Loucy (cell line): ENCODE measurements around the gene ANO1.

Experiments used
- H2AFZ ChIP-seq: fragments of 200-600 bp; sonication (generic); 2 replicates; pipeline ENCODE4 v1.6.0; 2016; ENCODE audit warnings: antibody characterized with exemption, mild to moderate bottlenecking, low read length, moderate library complexity
- H3F3A ChIP-seq: fragments of 200-600 bp; 2 replicates; pipeline ENCODE4 v1.6.0; 2016; ENCODE audit warnings: antibody characterized with exemption, low read depth, mild to moderate bottlenecking
- H3K27me3 ChIP-seq: fragments of 200-600 bp; sonication (generic); 2 replicates; pipeline ENCODE4 v1.6.1; 2014; ENCODE audit warnings: low read length, mild to moderate bottlenecking; ENCODE audit not compliant: insufficient read depth, poor library complexity, severe bottlenecking
- H3K36me3 ChIP-seq: fragments of 200-600 bp; sonication (generic); 2 replicates; pipeline ENCODE4 v1.6.1; 2016; ENCODE audit warnings: low read length; ENCODE audit not compliant: insufficient read depth
- H3K4me1 ChIP-seq: fragments of 200-600 bp; sonication (generic); 2 replicates; pipeline ENCODE4 v1.5.1; 2014; ENCODE audit warnings: low read length, mild to moderate bottlenecking; ENCODE audit not compliant: insufficient read depth, poor library complexity, severe bottlenecking
- H3K4me2 ChIP-seq: fragments of 200-600 bp; sonication (generic); 2 replicates; pipeline ENCODE4 v1.6.0; 2014; ENCODE audit warnings: antibody characterized with exemption, low read length, low read depth, mild to moderate bottlenecking; ENCODE audit not compliant: poor library complexity, severe bottlenecking
- H3K4me3 ChIP-seq: fragments of 200-600 bp; sonication (generic); 2 replicates; pipeline ENCODE4 v1.5.1; 2014; ENCODE audit warnings: low read length, mild to moderate bottlenecking, mixed read lengths; ENCODE audit not compliant: poor library complexity, severe bottlenecking
- H3K79me2 ChIP-seq: fragments of 200-600 bp; sonication (generic); 2 replicates; pipeline ENCODE4 v1.6.1; 2014; ENCODE audit warnings: low read length; ENCODE audit not compliant: insufficient read depth
- H3K9ac ChIP-seq: fragments of 200-600 bp; sonication (generic); 2 replicates; pipeline ENCODE4 v1.6.0; 2014; ENCODE audit warnings: mild to moderate bottlenecking, low read depth, low read length, moderate library complexity; ENCODE audit not compliant: poor library complexity, severe bottlenecking
- H3K9me2 ChIP-seq: fragments of 200-600 bp; sonication (generic); replicated peaks from 2 replicates; pipeline ENCODE4 v1.6.1; 2016; ENCODE audit warnings: low read depth, low read length, mixed read lengths
- H3K9me3 ChIP-seq: fragments of 200-600 bp; sonication (generic); 2 replicates; pipeline ENCODE4 v1.6.1; 2014; ENCODE audit warnings: mild to moderate bottlenecking, antibody characterized with exemption, low read length, low read depth; ENCODE audit not compliant: insufficient read depth
- H4K20me1 ChIP-seq: fragments of 200-600 bp; sonication (generic); 2 replicates; pipeline ENCODE4 v1.6.0; 2014; ENCODE audit warnings: antibody characterized with exemption, low read length, mild to moderate bottlenecking; ENCODE audit not compliant: insufficient read depth, poor library complexity, severe bottlenecking
- EZH2phosphoT487 ChIP-seq: fragments of 200-600 bp; IDR thresholded peaks from 2 replicates; pipeline ENCODE4 v1.6.1; 2018; ENCODE audit warnings: antibody characterized with exemption, mild to moderate bottlenecking, moderate library complexity, borderline replicate concordance
- TF ChIP-seq, protein P1 (sequence below): fragments of 200-600 bp; sonication (generic); conservative IDR thresholded peaks from 2 replicates; pipeline ENCODE4 v1.5.1; 2014; ENCODE audit warnings: mild to moderate bottlenecking, antibody characterized with exemption, low read length

ANO1 gene

DNA sequence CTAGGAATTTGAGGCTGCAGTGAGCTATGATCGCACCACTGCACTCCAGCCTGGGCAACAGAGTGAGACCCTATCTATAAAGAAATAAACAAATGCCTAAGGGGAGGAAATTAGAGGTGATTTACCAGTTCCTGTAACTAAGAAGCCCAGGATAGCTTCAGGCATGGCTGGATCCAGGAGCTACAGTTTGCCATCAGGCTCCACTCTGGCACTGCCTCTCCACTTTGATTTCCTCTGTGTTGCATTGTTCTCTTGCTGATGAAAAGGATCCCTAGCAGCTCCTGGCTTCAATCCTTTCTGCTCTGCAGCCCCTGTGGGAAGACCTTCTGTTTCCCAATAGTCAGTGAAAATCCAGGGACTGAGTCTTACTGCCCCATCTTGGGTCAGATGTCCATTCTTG, 104.9 kb downstream of the ANO1 start:
- Histone ChIP-seq H3K9me2 (no peaks in the 10 kb centered on the region), H3K27me3 (no peaks in the 10 kb centered on the region), H3K9me3 (no peaks in the 10 kb centered on the region), H4K20me1 (no peaks in the 10 kb centered on the region), H2AFZ (no peak overlapping the region), H3K4me1 (no peaks in the 10 kb centered on the region), H3K4me2 (no peak overlapping the region), H3K36me3 (no peaks in the 10 kb centered on the region), H3K79me2 (no peaks in the 10 kb centered on the region), H3F3A (no peaks in the 10 kb centered on the region), H3K9ac (no peak overlapping the region), H3K4me3 (no peak overlapping the region)
- TF ChIP-seq, protein P1, sequence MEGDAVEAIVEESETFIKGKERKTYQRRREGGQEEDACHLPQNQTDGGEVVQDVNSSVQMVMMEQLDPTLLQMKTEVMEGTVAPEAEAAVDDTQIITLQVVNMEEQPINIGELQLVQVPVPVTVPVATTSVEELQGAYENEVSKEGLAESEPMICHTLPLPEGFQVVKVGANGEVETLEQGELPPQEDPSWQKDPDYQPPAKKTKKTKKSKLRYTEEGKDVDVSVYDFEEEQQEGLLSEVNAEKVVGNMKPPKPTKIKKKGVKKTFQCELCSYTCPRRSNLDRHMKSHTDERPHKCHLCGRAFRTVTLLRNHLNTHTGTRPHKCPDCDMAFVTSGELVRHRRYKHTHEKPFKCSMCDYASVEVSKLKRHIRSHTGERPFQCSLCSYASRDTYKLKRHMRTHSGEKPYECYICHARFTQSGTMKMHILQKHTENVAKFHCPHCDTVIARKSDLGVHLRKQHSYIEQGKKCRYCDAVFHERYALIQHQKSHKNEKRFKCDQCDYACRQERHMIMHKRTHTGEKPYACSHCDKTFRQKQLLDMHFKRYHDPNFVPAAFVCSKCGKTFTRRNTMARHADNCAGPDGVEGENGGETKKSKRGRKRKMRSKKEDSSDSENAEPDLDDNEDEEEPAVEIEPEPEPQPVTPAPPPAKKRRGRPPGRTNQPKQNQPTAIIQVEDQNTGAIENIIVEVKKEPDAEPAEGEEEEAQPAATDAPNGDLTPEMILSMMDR = no peak
- TF ChIP-seq EZH2phosphoT487 = no peak

DNA sequence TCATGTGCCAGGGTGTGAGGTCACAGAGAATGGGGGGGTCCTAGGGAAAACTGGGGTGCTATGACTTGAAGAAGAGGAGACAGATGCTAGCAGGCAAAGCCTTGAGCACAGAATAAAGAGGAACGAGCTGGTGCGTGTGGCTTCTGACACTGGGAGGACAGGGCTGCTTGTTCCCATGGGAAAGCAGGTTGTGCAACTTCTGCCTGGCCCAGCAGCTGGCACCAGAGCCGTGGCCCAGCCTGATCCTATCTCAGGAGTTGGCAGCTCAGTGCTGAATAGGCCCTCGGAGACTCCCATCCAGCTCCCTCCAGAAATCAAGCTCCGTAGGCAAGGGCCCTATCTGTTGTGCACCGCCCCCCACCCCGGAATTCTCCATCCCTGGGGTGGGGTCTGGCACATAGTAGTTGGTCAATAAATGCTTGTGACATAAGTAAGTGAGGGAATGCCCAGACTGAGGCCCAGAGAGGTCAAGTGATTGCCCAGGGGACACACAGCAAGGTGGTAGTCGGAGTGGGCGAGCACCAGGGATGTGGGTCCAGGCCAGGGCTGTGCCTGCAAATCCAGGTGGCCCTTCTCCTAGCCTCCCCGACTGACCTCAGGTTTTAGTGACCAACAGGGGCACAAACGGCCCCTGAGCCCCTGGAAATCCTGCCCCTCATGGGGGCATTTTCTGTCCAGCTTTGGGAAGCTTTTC, 105.5 kb downstream of the ANO1 start:
- Histone ChIP-seq H3K4me1 (no peaks in the 10 kb centered on the region), H3K9me2 (no peaks in the 10 kb centered on the region), H2AFZ (no peak overlapping the region), H3K9me3 (no peaks in the 10 kb centered on the region), H3K79me2 (no peaks in the 10 kb centered on the region), H3K4me2 (no peak overlapping the region), H4K20me1 (no peaks in the 10 kb centered on the region), H3K9ac (no peak overlapping the region), H3F3A (no peaks in the 10 kb centered on the region), H3K4me3 (no peak overlapping the region), H3K27me3 (no peaks in the 10 kb centered on the region), H3K36me3 (no peaks in the 10 kb centered on the region)
- TF ChIP-seq EZH2phosphoT487 = no peak
- TF ChIP-seq, protein P1 = no peak

DNA sequence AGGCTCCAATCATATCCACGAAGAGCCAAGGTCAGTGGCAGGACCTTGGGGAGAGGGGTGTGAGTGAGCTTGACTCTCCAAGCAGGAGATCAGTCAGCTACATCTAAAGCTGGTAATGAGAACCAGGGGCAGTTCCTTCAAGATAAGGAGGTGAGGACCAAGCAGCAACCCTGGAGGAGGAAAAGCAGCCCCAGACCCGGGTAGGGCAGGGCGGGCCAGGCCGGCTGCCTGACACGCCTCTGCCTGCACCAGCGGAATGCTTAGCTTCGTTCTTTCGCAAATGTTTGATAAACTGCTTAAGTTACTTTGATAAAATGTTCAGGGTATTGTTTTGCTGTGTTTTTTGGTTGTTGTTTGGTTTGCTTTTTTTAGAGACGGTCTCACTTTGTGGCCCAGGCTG, 106.3 kb downstream of the ANO1 start:
- no peaks in the 10 kb centered on the region for H4K20me1 ChIP-seq
- H3K4me1 ChIP-seq = no peaks in the 10 kb centered on the region
- H3K79me2 ChIP-seq = no peaks in the 10 kb centered on the region
- H3K4me3 ChIP-seq = no peak overlapping the region
- no peaks in the 10 kb centered on the region for H3K36me3 ChIP-seq
- no peaks in the 10 kb centered on the region for H3K27me3 ChIP-seq
- H3K9me3 ChIP-seq = no peaks in the 10 kb centered on the region
- no peaks in the 10 kb centered on the region for H3K9me2 ChIP-seq
- H3K4me2 ChIP-seq = no peak overlapping the region
- TF ChIP-seq EZH2phosphoT487 = no peak
- TF ChIP-seq, protein P1 = no peak
- no peak overlapping the region for H2AFZ ChIP-seq
- no peak overlapping the region for H3K9ac ChIP-seq
- H3F3A ChIP-seq = no peaks in the 10 kb centered on the region
